Sigmoid colon (tissue), 4 donors: ENCODE data around the gene RASA4B.
"Not testable (repeated sequence)": the region's sequence is repeated elsewhere in the genome, so short reads cannot be mapped to it uniquely, and the experiment has no call there.

Experiments
- EP300 ChIP-seq, 4 donors: sonication (generic); formaldehyde crosslinking; IDR thresholded peaks; one replicate each; pipeline ENCODE4 v1.6.1; 2017; ENCODE audit warnings: antibody characterized with exemption in 4 of 4
- POLR2A ChIP-seq, 2 donors: fragments of 450-650 bp; IDR thresholded peaks; one replicate each; pipeline ENCODE4 v1.6.1; 2016; ENCODE audit warnings: antibody characterized with exemption in 2 of 2, mild to moderate bottlenecking in 2 of 2, moderate library complexity in 2 of 2
- POLR2AphosphoS5 ChIP-seq, 4 donors: sonication (generic); formaldehyde crosslinking; IDR thresholded peaks; one replicate each; pipeline ENCODE4 v1.6.1; 2017; ENCODE audit warnings: antibody characterized with exemption in 4 of 4
- TF ChIP-seq, protein P1 (sequence below), 4 experiments: fragments of 450-650 bp in 3 of 4; fragments of 200-600 bp in 1 of 4; IDR thresholded peaks; one replicate each; pipeline ENCODE4 v1.5.1; 2016 to 2019; ENCODE audit warnings: antibody characterized with exemption in 4 of 4, mild to moderate bottlenecking in 3 of 4, moderate library complexity in 2 of 4

DNA sequence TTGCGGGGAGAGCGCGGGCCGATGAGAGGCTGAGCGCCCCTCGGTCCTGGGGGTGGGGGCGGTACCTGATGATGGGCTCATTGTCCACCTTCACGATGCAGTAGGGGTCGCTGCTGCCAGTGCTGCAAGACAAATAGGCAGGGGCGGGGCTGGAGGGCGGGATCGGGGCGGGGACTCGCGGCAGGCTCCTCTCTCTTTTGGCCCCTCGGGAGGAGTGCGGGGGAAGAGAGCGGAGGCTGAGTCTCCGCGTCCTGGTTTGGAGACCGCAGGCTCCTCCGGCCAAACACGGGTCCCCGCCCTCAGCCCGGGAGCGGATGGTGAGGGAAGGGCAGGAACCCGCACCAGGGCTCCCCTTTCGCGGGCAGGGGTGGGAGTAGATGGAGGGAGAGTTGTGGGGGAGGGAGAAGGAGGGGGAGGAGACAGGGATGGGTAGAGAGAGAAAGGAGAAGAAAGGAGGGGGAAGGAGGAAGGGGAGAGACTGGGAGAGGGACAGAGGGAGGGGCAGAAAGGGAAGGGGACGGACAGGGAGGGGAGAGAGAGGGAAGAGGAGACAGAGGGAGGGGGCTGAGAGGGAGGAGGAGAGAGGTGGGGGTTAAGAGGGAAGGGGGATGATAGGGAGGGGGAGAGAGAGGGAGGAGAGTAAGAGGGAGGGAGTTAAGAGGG, 5.6 kb downstream of the RASA4B start:
- not testable (repeated sequence) for TF ChIP-seq EP300, POLR2A, POLR2AphosphoS5 (IDR thresholded peaks at IDR 0.05)
- TF ChIP-seq, protein P1, sequence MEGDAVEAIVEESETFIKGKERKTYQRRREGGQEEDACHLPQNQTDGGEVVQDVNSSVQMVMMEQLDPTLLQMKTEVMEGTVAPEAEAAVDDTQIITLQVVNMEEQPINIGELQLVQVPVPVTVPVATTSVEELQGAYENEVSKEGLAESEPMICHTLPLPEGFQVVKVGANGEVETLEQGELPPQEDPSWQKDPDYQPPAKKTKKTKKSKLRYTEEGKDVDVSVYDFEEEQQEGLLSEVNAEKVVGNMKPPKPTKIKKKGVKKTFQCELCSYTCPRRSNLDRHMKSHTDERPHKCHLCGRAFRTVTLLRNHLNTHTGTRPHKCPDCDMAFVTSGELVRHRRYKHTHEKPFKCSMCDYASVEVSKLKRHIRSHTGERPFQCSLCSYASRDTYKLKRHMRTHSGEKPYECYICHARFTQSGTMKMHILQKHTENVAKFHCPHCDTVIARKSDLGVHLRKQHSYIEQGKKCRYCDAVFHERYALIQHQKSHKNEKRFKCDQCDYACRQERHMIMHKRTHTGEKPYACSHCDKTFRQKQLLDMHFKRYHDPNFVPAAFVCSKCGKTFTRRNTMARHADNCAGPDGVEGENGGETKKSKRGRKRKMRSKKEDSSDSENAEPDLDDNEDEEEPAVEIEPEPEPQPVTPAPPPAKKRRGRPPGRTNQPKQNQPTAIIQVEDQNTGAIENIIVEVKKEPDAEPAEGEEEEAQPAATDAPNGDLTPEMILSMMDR (IDR thresholded peaks at IDR 0.05): not testable (repeated sequence)
